CD4-positive, CD25-positive, alpha-beta regulatory T cell (primary cell): ENCODE measurements around the gene CLC. TPM values are rescaled to one million over a fixed set of nuclear protein-coding genes. Genes with fewer than 3 reads are reported as not detected.
"Not testable (repeated sequence)": the region's sequence is repeated elsewhere in the genome, so short reads cannot be mapped to it uniquely, and the experiment has no call there.

ENCODE experiments used
- ATAC-seq, 2 donors: fragments of 150-1000 bp; cut with Tn5 transposase; one replicate each; pipeline ENCODE4 v1.10.0; 2021; ENCODE audit warnings: low read depth in 2 of 2, moderate number of reproducible peaks in 2 of 2, moderate library complexity in 1 of 2
- DNase-seq, 3 donors: peaks; one replicate each; pipeline versions ENCODE4 v3.0.0 to v3.0.0-alpha.2; 2012 to 2022; ENCODE audit warnings: mixed read lengths in 1 of 3
- H3K27ac ChIP-seq: one replicate; pipeline ENCODE4 v1.7.0; 2013; ENCODE audit warnings: mild to moderate bottlenecking, low read length; ENCODE audit not compliant: insufficient read depth, poor library complexity, severe bottlenecking
- H3K27me3 ChIP-seq: one replicate; pipeline ENCODE4 v1.7.0; 2013; ENCODE audit warnings: low read length; ENCODE audit not compliant: control insufficient read depth, insufficient read depth
- H3K36me3 ChIP-seq: one replicate; pipeline ENCODE4 v1.7.0; 2013; ENCODE audit warnings: mild to moderate bottlenecking, low read length, moderate library complexity; ENCODE audit not compliant: control insufficient read depth, insufficient read depth
- H3K4me1 ChIP-seq: 2 replicates; pipeline ENCODE4 v1.7.0; 2013; ENCODE audit warnings: mild to moderate bottlenecking, low read length; ENCODE audit not compliant: insufficient read depth, control insufficient read depth, poor library complexity, severe bottlenecking
- H3K4me3 ChIP-seq: one replicate; pipeline ENCODE4 v1.7.0; 2013; ENCODE audit warnings: low read depth, mild to moderate bottlenecking, low read length, moderate library complexity
- H3K9me3 ChIP-seq, 2 experiments: 1 replicate in 1 of 2; 2 replicates in 1 of 2; pipeline ENCODE4 v1.7.0; 2013; ENCODE audit warnings: low read length in 2 of 2, mild to moderate bottlenecking in 1 of 2, moderate library complexity in 1 of 2; ENCODE audit not compliant: control insufficient read depth in 2 of 2
- H3K27ac Mint-ChIP-seq, 3 donors: one replicate each; pipeline ENCODE4 v1.8.0; 2020 to 2022; ENCODE audit warnings: mild to moderate bottlenecking in 3 of 3, mixed read lengths in 3 of 3, moderate library complexity in 2 of 3
- H3K27me3 Mint-ChIP-seq: one replicate; pipeline ENCODE4 v1.8.0; 2022; ENCODE audit warnings: mild to moderate bottlenecking, mixed read lengths
- H3K36me3 Mint-ChIP-seq: one replicate; pipeline ENCODE4 v1.8.0; 2020; ENCODE audit warnings: mixed read lengths
- H3K4me1 Mint-ChIP-seq, 4 donors: one replicate each; pipeline ENCODE4 v1.8.0; 2020 to 2022; ENCODE audit warnings: mixed read lengths in 4 of 4, mild to moderate bottlenecking in 1 of 4
- H3K4me3 Mint-ChIP-seq, 4 donors: one replicate each; pipeline ENCODE4 v1.8.0; 2020 to 2022; ENCODE audit warnings: mild to moderate bottlenecking in 4 of 4, mixed read lengths in 4 of 4, moderate library complexity in 3 of 4
- H3K9me3 Mint-ChIP-seq, 7 donors: one replicate each; pipeline ENCODE4 v1.8.0; 2020 to 2022; ENCODE audit warnings: mixed read lengths in 7 of 7, mild to moderate bottlenecking in 3 of 7, moderate library complexity in 2 of 7
- polyA plus RNA-seq, 4 donors: library from polyadenylated mRNA; unstranded; fragments of 300-500 nt; fragmentation: Illumina TruSeq; gene quantifications; one replicate each; pipeline ENCODE4 v1.2.3, GENCODE V29; 2021
- total RNA-seq: library from RNA; stranded (reverse); gene quantifications from one replicate; pipeline ENCODE4 v1.2.3, GENCODE V29; 2022

The CLC gene
- total and polyA plus RNA-seq, 5 donors from 2014 or later = 2.9 TPM; not detected in 4

DNA sequence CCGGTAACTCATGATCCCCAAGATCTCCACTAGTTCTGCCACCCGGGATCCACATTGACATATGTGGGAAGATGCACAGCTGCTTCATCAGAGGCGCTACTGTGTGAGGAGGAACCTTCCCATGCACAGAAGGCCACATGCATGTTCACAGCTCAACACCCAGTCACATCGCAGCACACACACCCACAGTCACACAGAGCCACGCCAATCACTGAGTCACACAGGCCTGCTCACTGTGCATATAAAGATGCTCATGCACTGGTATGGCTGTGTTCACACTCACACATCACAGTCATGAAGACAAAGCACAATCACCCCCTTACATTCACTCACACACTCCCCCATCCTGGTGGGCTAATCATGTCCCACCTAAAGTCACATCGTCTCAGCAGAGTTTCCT is 9.8 kb downstream of the CLC start:
- ATAC-seq (no peak), DNase-seq (no peak)
- no peaks in the 10 kb centered on the region for H3K4me1 ChIP-seq
- peaks cover 6% of the 10 kb centered on the region for H3K27me3 ChIP-seq
- peaks cover 35% of the 10 kb centered on the region for H3K27me3 Mint-ChIP-seq
- H3K9me3 Mint-ChIP-seq = peaks cover 0 to 7% (median 0%) of the 10 kb centered on the region in 7 donors
- no peaks in the 10 kb centered on the region for H3K4me1 Mint-ChIP-seq
- H3K36me3 ChIP-seq = no peaks in the 10 kb centered on the region
- H3K36me3 Mint-ChIP-seq = no peaks in the 10 kb centered on the region
- H3K9me3 ChIP-seq = no peaks in the 10 kb centered on the region
- H3K4me3 ChIP-seq = no peak overlapping the region
- no peak overlapping the region for H3K4me3 Mint-ChIP-seq
- no peak overlapping the region for H3K27ac Mint-ChIP-seq
- H3K27ac ChIP-seq = no peak overlapping the region

DNA sequence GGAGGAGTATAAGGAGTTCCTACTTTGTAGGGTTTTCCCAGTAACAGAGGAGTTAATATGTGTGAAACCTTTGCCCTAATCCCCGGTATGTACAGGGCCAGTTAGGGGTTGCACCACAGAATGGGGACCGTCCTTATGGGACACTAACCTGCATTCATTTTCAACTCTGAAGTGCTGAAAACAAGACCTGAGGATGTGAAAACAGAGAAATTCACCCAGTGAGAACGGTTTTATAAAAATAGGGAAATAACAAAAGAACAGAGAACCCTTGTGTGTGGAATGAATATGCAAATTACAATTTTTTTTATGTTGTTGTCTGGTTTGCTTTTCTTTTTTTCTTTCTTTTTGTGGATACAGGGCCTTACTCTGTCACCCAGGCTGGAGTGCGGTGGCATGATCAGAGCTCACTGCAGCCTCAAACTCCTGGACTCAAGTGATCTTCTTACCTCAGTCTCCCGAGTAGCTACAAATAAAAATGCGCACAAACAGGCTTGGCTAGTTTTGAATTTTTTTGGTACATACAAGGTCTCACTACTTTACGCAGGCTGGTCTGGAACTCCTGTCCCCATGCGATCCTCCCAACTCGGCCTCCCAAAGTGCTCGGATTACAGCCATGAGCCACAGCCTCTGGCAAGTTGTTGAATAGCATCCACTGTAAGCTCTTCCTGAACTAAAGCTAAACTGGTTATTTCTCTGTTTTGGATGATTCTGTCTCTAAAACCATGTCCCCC is 10.6 kb downstream of the CLC start:
- no peaks in the 10 kb centered on the region for H3K9me3 ChIP-seq
- DNase-seq (no peak), ATAC-seq (no peak)
- H3K36me3 ChIP-seq = no peaks in the 10 kb centered on the region
- Mint-ChIP-seq H3K9me3 (peaks cover 0 to 7% (median 0%) of the 10 kb centered on the region in 7 donors), H3K4me1 (no peaks in the 10 kb centered on the region), H3K4me3 (no peak overlapping the region), H3K36me3 (no peaks in the 10 kb centered on the region), H3K27ac (no peak overlapping the region), H3K27me3 (peaks cover 43% of the 10 kb centered on the region)
- no peaks in the 10 kb centered on the region for H3K4me1 ChIP-seq
- H3K4me3 ChIP-seq = no peak overlapping the region
- peaks cover 6% of the 10 kb centered on the region for H3K27me3 ChIP-seq
- H3K27ac ChIP-seq = no peak overlapping the region

DNA sequence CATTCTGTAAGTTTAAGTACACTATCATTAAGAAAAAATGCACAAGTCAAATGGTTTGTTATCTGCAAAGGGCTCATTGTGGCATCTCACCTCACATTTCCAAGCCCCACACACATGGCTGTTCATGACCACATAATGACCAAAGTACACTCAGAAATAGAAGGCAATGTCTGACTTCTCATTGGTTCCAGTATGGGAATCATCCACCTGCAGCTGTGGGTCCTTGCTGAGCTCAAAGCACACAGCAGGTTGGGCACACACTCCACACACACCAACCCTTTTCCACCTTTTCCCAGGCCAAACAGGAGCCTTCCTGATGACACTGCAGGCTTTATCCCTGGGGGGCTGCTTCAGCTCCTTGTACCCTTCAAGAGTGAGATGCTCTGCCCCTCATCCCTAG is 11.8 kb downstream of the CLC start:
- H3K27ac ChIP-seq = no peak overlapping the region
- DNase-seq = no peak
- Mint-ChIP-seq H3K9me3 (peaks cover 0 to 7% (median 0%) of the 10 kb centered on the region in 7 donors), H3K27ac (no peak overlapping the region), H3K36me3 (no peaks in the 10 kb centered on the region), H3K4me3 (no peak overlapping the region), H3K27me3 (peaks cover 41% of the 10 kb centered on the region), H3K4me1 (no peaks in the 10 kb centered on the region)
- H3K27me3 ChIP-seq = peaks cover 5% of the 10 kb centered on the region
- no peaks in the 10 kb centered on the region for H3K36me3 ChIP-seq
- H3K9me3 ChIP-seq = no peaks in the 10 kb centered on the region
- ATAC-seq = no peak
- H3K4me3 ChIP-seq = no peak overlapping the region
- no peaks in the 10 kb centered on the region for H3K4me1 ChIP-seq

DNA sequence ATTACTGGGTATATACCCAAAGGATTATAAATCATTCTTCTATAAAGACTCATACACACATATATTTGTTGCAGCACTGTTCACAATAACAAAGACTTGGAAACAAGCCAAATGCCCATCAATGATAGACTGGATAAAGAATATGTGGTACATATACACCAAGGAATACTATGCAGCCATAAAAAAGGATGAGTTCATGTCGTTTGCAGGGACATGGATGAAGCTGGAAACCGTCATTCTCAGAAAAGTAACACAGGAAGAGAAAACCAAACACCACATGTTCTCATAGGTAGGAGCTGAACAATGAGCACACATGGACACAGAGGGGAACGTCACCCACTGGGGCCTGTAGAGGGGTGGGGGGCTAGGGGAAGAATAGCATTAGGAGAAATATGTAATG is 17.7 kb downstream of the CLC start:
- H3K4me1 ChIP-seq, H3K4me1 Mint-ChIP-seq, H3K9me3 ChIP-seq, DNase-seq, H3K27ac ChIP-seq, H3K4me3 Mint-ChIP-seq, H3K36me3 ChIP-seq, H3K27ac Mint-ChIP-seq, H3K9me3 Mint-ChIP-seq, H3K36me3 Mint-ChIP-seq, ATAC-seq, H3K4me3 ChIP-seq, H3K27me3 ChIP-seq: not testable (repeated sequence)
- peaks cover 49% of the 10 kb centered on the region for H3K27me3 Mint-ChIP-seq

DNA sequence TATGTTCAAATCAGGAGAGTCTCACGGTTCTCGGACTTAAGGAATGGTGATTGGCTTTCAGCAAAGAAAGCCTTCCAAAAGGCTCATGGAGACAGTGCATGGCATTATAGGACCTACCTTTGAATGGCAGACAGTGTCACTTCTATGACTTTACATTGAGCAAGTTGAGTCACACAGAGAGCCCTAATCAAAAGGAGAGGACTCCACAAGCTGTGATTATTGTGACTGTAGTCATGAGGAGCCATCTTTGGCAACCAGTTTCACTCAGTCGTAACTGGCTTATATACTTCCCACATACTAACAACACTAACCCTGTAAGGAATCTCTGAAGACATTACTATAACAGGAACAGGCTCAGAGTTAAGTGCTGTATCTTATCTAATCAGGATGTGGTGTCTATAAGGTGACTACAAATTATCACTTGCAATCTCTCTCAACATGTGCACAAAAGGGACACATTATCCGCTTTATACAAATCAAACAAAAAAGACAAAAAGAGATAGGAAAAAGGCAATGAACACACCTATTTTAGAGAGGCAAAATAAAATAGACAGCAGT is 27.4 kb downstream of the CLC start:
- no peak overlapping the region for H3K27ac ChIP-seq
- no peaks in the 10 kb centered on the region for H3K36me3 ChIP-seq
- peaks cover 0 to 6% (median 1%) of the 10 kb centered on the region in 7 donors for H3K9me3 Mint-ChIP-seq
- DNase-seq = no peak
- no peaks in the 10 kb centered on the region for H3K9me3 ChIP-seq
- no peaks in the 10 kb centered on the region for H3K4me1 ChIP-seq
- no peak overlapping the region for H3K4me3 ChIP-seq
- no peak overlapping the region for H3K27ac Mint-ChIP-seq
- H3K36me3 Mint-ChIP-seq = no peaks in the 10 kb centered on the region
- no peak for ATAC-seq
- H3K4me3 Mint-ChIP-seq = no peak overlapping the region
- H3K27me3 Mint-ChIP-seq = peaks cover 5% of the 10 kb centered on the region
- H3K4me1 Mint-ChIP-seq = peaks cover 0 to 10% (median 6%) of the 10 kb centered on the region in 4 donors
- peaks cover 6% of the 10 kb centered on the region for H3K27me3 ChIP-seq

DNA sequence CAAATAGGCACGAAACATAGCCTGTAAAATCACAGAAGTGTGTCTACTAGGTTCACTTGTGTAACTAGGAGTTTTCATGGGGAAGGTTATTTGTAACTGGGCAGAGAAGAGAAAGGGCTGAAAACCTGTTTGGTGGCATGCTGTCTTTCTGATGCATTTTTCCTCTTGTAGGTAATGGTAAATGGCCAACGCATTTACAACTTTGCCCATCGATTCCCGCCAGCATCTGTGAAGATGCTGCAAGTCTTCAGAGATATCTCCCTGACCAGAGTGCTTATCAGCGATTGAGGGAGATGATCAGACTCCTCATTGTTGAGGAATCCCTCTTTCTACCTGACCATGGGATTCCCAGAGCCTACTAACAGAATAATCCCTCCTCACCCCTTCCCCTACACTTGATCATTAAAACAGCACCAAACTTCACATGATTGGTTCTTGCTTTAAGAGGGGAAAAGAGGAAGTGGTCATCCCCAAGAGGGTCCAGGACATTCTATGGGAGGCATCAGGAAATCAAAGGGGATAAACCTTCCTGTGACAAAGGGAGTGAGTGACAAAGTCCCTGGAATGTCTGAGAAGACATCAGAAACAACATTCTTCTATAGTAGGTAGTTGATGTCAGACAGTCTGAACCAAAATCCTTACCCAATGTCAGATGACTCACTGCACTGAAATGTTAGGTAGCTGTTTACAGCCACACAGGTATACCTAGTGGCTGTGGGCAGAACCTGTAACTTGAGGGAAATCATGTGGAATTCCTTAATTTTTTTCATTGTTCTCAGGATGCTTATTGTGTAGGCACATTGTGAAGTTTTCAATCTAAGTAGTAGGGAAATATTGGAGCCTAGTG is 28.6 kb downstream of the CLC start:
- H3K27ac ChIP-seq = no peak overlapping the region
- Mint-ChIP-seq H3K27me3 (no peaks in the 10 kb centered on the region), H3K9me3 (peaks cover 0 to 6% (median 1%) of the 10 kb centered on the region in 7 donors), H3K4me1 (peaks cover 0 to 14% (median 11%) of the 10 kb centered on the region in 4 donors), H3K4me3 (no peak overlapping the region), H3K27ac (no peak overlapping the region), H3K36me3 (no peaks in the 10 kb centered on the region)
- H3K36me3 ChIP-seq = no peaks in the 10 kb centered on the region
- DNase-seq = no peak
- no peaks in the 10 kb centered on the region for H3K4me1 ChIP-seq
- H3K9me3 ChIP-seq = no peaks in the 10 kb centered on the region
- no peak for ATAC-seq
- H3K27me3 ChIP-seq = peaks cover 6% of the 10 kb centered on the region
- no peak overlapping the region for H3K4me3 ChIP-seq

DNA sequence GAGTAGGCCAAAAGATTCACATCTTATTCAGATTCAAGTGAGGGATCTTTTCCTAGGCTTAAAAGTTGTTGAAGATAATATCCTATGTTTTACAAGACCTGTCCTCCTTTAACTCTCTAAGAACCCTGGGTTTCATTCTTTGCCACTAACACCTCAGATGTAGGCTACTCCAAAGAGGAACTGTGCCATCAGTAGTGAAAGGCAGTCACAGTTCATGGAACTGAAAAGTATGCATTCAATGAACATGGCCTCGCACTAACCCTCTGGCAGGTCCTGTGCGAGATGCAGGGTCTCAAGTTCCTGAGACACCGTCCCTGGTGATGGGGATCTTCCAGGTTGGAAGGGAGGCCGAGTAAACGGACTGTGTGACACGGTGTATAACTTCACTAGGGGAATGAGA is 29.2 kb downstream of the CLC start:
- no peak overlapping the region for H3K27ac ChIP-seq
- H3K4me1 Mint-ChIP-seq = peaks cover 0 to 14% (median 11%) of the 10 kb centered on the region in 4 donors
- H3K36me3 ChIP-seq = no peaks in the 10 kb centered on the region
- no peak overlapping the region for H3K27ac Mint-ChIP-seq
- no peaks in the 10 kb centered on the region for H3K36me3 Mint-ChIP-seq
- no peaks in the 10 kb centered on the region for H3K27me3 Mint-ChIP-seq
- no peak overlapping the region for H3K4me3 ChIP-seq
- DNase-seq (no peak), ATAC-seq (no peak)
- H3K4me1 ChIP-seq = no peaks in the 10 kb centered on the region
- H3K9me3 ChIP-seq = no peaks in the 10 kb centered on the region
- peaks cover 6% of the 10 kb centered on the region for H3K27me3 ChIP-seq
- no peak overlapping the region for H3K4me3 Mint-ChIP-seq
- peaks cover 0 to 6% (median 0%) of the 10 kb centered on the region in 7 donors for H3K9me3 Mint-ChIP-seq
